Fibroblast of the conjunctiva (primary cell): ENCODE measurements around the gene CCNI.

ENCODE experiments used
- DNase-seq: peaks from one replicate; pipeline ENCODE4 v3.0.0-alpha.2; 2010; ENCODE audit warnings: low read depth

The CCNI gene

GRCh38 chr4:77003400-77003799 lies 72.4 kb downstream of the CCNI start:
- no peak for DNase-seq

DNA sequence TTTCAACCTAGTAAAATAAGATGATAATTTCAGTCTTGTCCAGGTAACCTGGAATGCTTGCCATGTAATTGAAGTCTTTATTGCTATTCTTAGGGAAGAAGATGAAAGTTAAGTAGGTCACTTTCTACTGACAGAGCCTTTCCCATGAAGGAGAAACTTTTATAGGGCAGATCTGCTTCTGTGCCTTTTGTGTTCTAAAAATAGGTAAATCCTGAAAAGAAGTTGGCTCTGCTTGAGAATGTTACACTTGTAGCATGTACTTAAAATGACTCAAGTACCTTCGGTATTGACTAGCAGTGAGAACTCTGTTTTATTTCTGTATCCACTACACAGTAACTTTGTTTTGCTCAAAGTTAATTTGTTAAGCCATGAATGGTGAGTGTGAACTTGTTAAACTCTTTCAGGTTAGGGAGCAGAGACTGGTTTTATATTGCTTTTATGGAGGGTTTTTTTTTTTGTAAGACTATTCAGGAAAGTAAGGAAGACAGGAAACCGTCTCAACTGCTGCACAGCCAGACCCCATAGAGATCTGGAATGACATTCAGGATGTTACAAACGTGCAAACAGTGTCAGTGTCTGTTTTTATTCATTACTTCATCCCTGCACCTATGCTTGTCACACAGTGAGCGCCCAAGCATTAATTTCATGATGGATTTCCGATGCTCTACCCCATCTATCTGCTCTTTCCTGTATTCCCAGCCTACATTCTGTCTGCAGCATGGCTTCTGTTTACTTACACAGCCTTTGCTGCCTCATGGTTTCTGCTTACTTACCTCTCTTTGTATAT lies 73.3 kb downstream of the CCNI start:
- DNase-seq: no peak

DNA sequence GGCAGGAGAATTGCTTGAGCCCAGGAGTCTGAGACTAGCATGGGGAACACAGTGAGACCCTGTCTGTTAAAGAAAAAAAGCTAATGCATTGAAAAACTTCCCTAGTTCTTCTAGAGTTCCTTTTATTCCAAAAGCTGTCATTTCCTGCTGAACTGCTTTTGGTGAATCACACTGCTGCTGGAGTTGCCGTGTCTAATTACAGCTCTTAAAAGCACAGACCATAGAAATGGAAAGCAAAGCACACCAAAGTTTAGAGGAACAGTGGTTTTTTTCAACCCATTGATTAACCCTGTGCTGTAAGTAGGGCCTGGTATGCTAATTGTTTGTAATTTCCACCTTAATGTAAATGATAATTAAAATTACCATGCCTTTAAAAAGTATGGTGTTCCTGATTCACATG lies 73.9 kb downstream of the CCNI start:
- no peak for DNase-seq

GRCh38 chr4:76998251-76998901 lies 77.4 kb downstream of the CCNI start:
- DNase-seq: no peak

DNA sequence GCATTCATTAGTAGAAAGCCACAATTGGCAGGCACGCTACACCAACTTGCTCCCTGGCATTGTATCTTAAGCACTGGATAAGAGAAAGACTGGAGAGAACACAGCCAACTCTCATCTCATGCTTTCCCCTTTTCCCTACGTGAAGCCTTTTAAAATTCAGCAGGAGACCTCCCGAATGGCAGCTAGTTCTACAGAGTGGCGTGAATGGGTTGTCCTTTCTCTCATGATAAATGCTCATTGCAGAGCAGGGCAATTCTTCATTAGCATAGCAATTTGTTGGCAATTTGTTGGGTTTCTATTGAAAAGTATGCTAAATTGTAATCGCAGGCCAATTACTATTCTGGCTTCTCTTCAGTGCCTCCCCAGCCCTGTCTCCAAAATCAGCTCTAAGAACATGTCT lies 78.3 kb downstream of the CCNI start:
- DNase-seq: no peak
